OCI-LY1 (cell line): ENCODE measurements around the gene FEM1C.

Experiments used
- H2AFZ ChIP-seq: fragments of 200-600 bp; sonication (generic), shearing (Covaris generic); 2 replicates; pipeline ENCODE4 v1.6.0; 2014; ENCODE audit warnings: antibody characterized with exemption, mild to moderate bottlenecking, low read length
- H3F3A ChIP-seq: fragments of 200-600 bp; sonication (generic), shearing (Covaris generic); 2 replicates; pipeline ENCODE4 v1.6.0; 2014; ENCODE audit warnings: mild to moderate bottlenecking, antibody characterized with exemption, low read length, moderate library complexity; ENCODE audit not compliant: insufficient read depth
- H3K27ac ChIP-seq: fragments of 200-600 bp; sonication (generic); 2 replicates; pipeline ENCODE4 v1.5.1; 2014; ENCODE audit warnings: low read length, mixed run types, mild to moderate bottlenecking, low read depth; ENCODE audit not compliant: poor library complexity, severe bottlenecking
- H3K27me3 ChIP-seq: fragments of 200-600 bp; sonication (generic); 2 replicates; pipeline ENCODE4 v1.6.0; 2014; ENCODE audit warnings: antibody characterized with exemption, mild to moderate bottlenecking, low read length, moderate library complexity; ENCODE audit not compliant: insufficient read depth
- H3K36me3 ChIP-seq: fragments of 200-600 bp; sonication (generic); 2 replicates; pipeline ENCODE4 v1.6.1; 2014; ENCODE audit warnings: mild to moderate bottlenecking, antibody characterized with exemption, low read length, moderate library complexity, mixed read lengths; ENCODE audit not compliant: insufficient read depth
- H3K4me1 ChIP-seq: fragments of 200-600 bp; sonication (generic); 2 replicates; pipeline ENCODE4 v1.5.1; 2014; ENCODE audit warnings: mild to moderate bottlenecking, low read length, moderate library complexity; ENCODE audit not compliant: insufficient read depth, severe bottlenecking
- H3K4me2 ChIP-seq: fragments of 200-600 bp; sonication (generic), shearing (Covaris generic); 2 replicates; pipeline ENCODE4 v1.6.1; 2014; ENCODE audit warnings: low read length
- H3K4me3 ChIP-seq: fragments of 200-600 bp; sonication (generic); 2 replicates; pipeline ENCODE4 v1.5.1; 2014; ENCODE audit warnings: low read length, low read depth, mild to moderate bottlenecking, mixed read lengths; ENCODE audit not compliant: poor library complexity, severe bottlenecking
- H3K79me2 ChIP-seq: fragments of 200-600 bp; shearing (Covaris generic); 2 replicates; pipeline ENCODE4 v1.6.1; 2016; ENCODE audit warnings: mixed run types, low read length, mixed read lengths; ENCODE audit not compliant: insufficient read depth
- H3K9ac ChIP-seq: fragments of 200-600 bp; sonication (generic), shearing (Covaris generic); 2 replicates; pipeline ENCODE4 v1.6.1; 2014; ENCODE audit warnings: mild to moderate bottlenecking, low read length, mixed read lengths
- H3K9me2 ChIP-seq: fragments of 200-600 bp; sonication (generic), shearing (Covaris generic); 2 replicates; pipeline ENCODE4 v1.6.1; 2014; ENCODE audit warnings: low read depth, mild to moderate bottlenecking, low read length, mixed read lengths
- H3K9me3 ChIP-seq: fragments of 200-600 bp; shearing (Covaris generic); 2 replicates; pipeline ENCODE4 v1.6.1; 2014; ENCODE audit warnings: low read length, mixed read lengths
- H4K20me1 ChIP-seq: fragments of 200-600 bp; sonication (generic), shearing (Covaris generic); 2 replicates; pipeline ENCODE4 v1.6.0; 2016; ENCODE audit warnings: mild to moderate bottlenecking, low read length; ENCODE audit not compliant: insufficient read depth
- EZH2 ChIP-seq: fragments of 200-600 bp; sonication (generic), shearing (Covaris generic); IDR thresholded peaks from 2 replicates; pipeline ENCODE4 v1.8.0; 2017; ENCODE audit warnings: borderline replicate concordance, mixed run types, mild to moderate bottlenecking, antibody characterized with exemption, low read length, moderate library complexity, mixed read lengths
- TF ChIP-seq, protein P1 (sequence below): fragments of 200-600 bp; sonication (generic), shearing (Covaris generic); IDR thresholded peaks from 2 replicates; pipeline ENCODE4 v1.5.1; 2017; ENCODE audit warnings: mild to moderate bottlenecking, antibody characterized with exemption, low read length, moderate library complexity, mixed read lengths

FEM1C gene

DNA sequence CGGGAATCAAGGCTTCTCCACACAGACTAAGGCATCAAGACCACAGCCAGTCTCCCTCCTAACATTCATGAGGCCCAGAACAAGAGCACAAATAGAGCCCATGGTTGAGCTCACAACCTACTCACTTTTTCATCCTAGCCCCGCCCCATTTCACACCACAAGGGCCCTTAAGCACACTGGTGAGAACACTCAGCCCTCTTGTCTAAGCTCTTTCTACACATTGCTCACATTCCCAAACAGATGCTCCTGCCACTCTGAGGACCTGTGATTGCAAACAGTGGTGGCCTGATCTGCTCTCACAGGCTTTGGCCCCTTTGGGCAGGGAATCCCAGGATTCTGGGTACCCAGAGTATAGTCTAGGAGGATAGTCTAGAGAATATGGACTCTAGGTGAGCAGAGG lies 54.0 kb downstream of the FEM1C start:
- no peak for TF ChIP-seq EZH2
- TF ChIP-seq, protein P1, sequence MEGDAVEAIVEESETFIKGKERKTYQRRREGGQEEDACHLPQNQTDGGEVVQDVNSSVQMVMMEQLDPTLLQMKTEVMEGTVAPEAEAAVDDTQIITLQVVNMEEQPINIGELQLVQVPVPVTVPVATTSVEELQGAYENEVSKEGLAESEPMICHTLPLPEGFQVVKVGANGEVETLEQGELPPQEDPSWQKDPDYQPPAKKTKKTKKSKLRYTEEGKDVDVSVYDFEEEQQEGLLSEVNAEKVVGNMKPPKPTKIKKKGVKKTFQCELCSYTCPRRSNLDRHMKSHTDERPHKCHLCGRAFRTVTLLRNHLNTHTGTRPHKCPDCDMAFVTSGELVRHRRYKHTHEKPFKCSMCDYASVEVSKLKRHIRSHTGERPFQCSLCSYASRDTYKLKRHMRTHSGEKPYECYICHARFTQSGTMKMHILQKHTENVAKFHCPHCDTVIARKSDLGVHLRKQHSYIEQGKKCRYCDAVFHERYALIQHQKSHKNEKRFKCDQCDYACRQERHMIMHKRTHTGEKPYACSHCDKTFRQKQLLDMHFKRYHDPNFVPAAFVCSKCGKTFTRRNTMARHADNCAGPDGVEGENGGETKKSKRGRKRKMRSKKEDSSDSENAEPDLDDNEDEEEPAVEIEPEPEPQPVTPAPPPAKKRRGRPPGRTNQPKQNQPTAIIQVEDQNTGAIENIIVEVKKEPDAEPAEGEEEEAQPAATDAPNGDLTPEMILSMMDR: no peak
- H3K9me3 ChIP-seq: no peaks in the 10 kb centered on the region
- no peak overlapping the region for H3K4me2 ChIP-seq

DNA sequence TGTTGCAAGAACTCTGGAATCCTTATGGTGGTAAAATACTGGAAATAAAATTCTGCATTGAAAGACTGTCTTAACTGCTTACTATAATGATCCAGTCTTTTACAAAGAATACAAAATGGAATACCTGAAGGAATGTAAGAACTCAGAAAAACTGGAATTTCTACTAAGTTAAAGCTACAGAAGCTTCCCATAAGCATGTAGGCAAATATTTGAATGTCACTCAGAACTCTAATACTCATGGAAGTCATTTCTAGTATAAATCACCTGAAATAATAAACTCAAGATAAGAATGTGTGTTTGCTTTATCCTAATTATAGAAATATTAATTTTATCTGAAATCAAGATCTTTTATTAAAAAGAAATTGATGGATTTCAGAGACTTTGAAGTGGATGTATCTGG lies 54.8 kb downstream of the FEM1C start:
- no peak overlapping the region for H3K27ac ChIP-seq
- TF ChIP-seq, protein P1: no peak
- TF ChIP-seq EZH2: no peak
- H3K79me2 ChIP-seq: no peaks in the 10 kb centered on the region
- no peak overlapping the region for H2AFZ ChIP-seq
- no peaks in the 10 kb centered on the region for H3K9me3 ChIP-seq
- no peaks in the 10 kb centered on the region for H3K36me3 ChIP-seq
- no peak overlapping the region for H3K4me2 ChIP-seq
- no peaks in the 10 kb centered on the region for H4K20me1 ChIP-seq
- H3K9me2 ChIP-seq: no peaks in the 10 kb centered on the region
- H3K4me3 ChIP-seq: no peak overlapping the region
- H3F3A ChIP-seq: no peaks in the 10 kb centered on the region
- H3K27me3 ChIP-seq: no peaks in the 10 kb centered on the region
- H3K4me1 ChIP-seq: no peaks in the 10 kb centered on the region
- no peak overlapping the region for H3K9ac ChIP-seq

More for the DNA sequence above, 54.0 kb downstream of the FEM1C start:
- no peaks in the 10 kb centered on the region for H3F3A ChIP-seq
- no peaks in the 10 kb centered on the region for H3K4me1 ChIP-seq
- H2AFZ ChIP-seq: no peak overlapping the region
- H3K36me3 ChIP-seq: no peaks in the 10 kb centered on the region
- H3K27ac ChIP-seq: no peak overlapping the region
- H3K4me3 ChIP-seq: no peak overlapping the region
- H3K27me3 ChIP-seq: no peaks in the 10 kb centered on the region
- H4K20me1 ChIP-seq: no peaks in the 10 kb centered on the region
- H3K9ac ChIP-seq: no peak overlapping the region
- H3K79me2 ChIP-seq: no peaks in the 10 kb centered on the region
- H3K9me2 ChIP-seq: no peaks in the 10 kb centered on the region

DNA sequence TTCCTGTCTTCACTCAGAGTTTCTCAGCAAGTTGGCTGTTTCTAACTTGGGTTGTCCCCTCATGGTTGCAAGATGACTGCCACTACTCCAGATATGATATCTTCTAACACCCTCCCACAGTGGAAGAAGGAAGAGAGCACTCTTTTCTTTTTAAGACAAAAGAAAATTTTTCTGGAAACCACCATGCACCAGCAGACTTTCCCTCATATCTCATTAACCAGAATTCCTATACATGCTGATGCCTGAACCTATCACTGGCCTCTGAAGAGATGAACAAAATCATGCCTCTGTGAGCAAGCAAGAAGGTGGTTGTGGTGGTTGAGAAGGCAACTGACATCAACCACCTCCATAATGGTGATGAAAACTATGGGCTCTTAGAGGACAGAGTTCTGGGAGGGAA lies 56.8 kb downstream of the FEM1C start:
- H3K27me3 ChIP-seq: no peaks in the 10 kb centered on the region
- no peaks in the 10 kb centered on the region for H3K79me2 ChIP-seq
- TF ChIP-seq EZH2: no peak
- TF ChIP-seq, protein P1: no peak
- H3K4me1 ChIP-seq: no peaks in the 10 kb centered on the region
- H3K4me2 ChIP-seq: no peak overlapping the region
- H4K20me1 ChIP-seq: no peaks in the 10 kb centered on the region
- H3K9ac ChIP-seq: no peak overlapping the region
- no peak overlapping the region for H3K4me3 ChIP-seq
- H3F3A ChIP-seq: no peaks in the 10 kb centered on the region
- no peaks in the 10 kb centered on the region for H3K9me3 ChIP-seq
- no peak overlapping the region for H2AFZ ChIP-seq
- H3K36me3 ChIP-seq: no peaks in the 10 kb centered on the region
- no peaks in the 10 kb centered on the region for H3K9me2 ChIP-seq
- no peak overlapping the region for H3K27ac ChIP-seq
